ENCODE results near the gene PCDHGB7. TPM values are rescaled to one million over a fixed set of nuclear protein-coding genes. Genes with fewer than 3 reads are reported as not detected.

The PCDHGB7 gene
- total and polyA plus RNA-seq, 2 donors (not counting 1 experiment from before 2014, with no cell fraction given) = 0.12 to 2.2 TPM

DNA sequence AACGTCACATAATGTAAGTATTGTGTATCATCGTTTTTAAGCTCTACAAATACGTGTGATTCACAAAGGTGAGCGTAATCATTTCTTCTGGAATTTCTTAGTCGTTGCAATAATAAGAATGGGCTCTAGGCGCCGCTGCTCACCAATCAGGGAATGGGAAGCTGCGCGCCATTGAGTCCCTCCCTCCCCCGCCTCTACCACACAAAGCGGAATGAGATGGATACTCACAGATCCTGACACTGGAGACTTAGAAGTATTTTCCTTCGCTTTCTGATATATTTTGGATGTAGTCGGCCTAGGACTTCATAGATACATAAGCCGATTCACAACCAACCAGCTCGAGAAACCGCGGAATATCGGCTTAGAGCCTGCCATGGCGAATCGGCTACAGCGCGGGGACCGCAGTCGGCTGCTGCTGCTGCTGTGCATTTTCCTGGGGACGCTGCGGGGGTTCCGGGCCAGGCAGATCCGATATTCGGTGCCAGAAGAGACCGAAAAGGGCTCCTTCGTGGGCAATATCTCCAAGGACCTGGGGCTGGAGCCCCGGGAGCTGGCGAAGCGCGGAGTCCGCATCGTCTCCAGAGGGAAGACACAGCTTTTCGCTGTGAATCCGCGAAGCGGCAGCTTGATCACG is 3.5 kb downstream of the PCDHGB7 start, which contains the start of gene PCDHGA11:
Gene PCDHGA11 (plus strand): TSS at position 197 of the 634 bp plus-strand sequence. CDS start 177 bp downstream, at position 374.
- Histone ChIP-seq H3K4me3 (ENCODE audit: control extremely low read depth in 1 of 5, extremely low read depth in 1 of 5, insufficient read depth in 1 of 5, low read depth in 2 of 5, low read length in 4 of 5) (peak within 1 kb of the TSS; percentile 24 to 53 (median 52)), H3K9me3 (ENCODE audit: control extremely low read depth in 1 of 3, control insufficient read depth in 2 of 3, insufficient read depth in 1 of 3, low read length in 2 of 3) (peaks cover 2 to 56% (median 52%) of the 10 kb centered on the region in 3 donors), H4K20me1 (ENCODE audit: control insufficient read depth, insufficient read depth, low read length, poor library complexity, severe bottlenecking) (no peaks in the 10 kb centered on the region), H3K36me3 (replicated peaks in 1 of 2; ENCODE audit: control extremely low read depth in 1 of 2, control insufficient read depth in 1 of 2, extremely low read depth in 1 of 2, insufficient read depth in 2 of 2, low read length in 1 of 2) (no peaks in the 10 kb centered on the region), H3K27me3 (replicated peaks in 1 of 4; ENCODE audit: control extremely low read depth in 1 of 4, control insufficient read depth in 3 of 4, insufficient read depth in 4 of 4, low read length in 3 of 4) (peaks cover 2 to 71% (median 58%) of the 10 kb centered on the region in 4 experiments), H3K79me2 (ENCODE audit: control insufficient read depth, insufficient read depth, low read length) (no peaks in the 10 kb centered on the region), H3K4me2 (replicated peaks; ENCODE audit: low read depth, low read length, poor library complexity, severe bottlenecking) (peak within 1 kb of the TSS; percentile 47), H3K27ac (ENCODE audit: low read length in 2 of 2) (no peak within 1 kb of the TSS), H3K4me1 (ENCODE audit: control insufficient read depth in 2 of 2, insufficient read depth in 2 of 2, low read length in 2 of 2) (peaks cover 10 to 12% of the 10 kb centered on the region in 2 donors), H2AFZ (ENCODE audit: insufficient read depth, low read depth, low read length, poor library complexity, severe bottlenecking) (peak within 1 kb of the TSS; percentile 17), H3K9ac (ENCODE audit: low read length) (peak within 1 kb of the TSS; percentile 35)
- no peak for TF ChIP-seq EZH2 (IDR thresholded peaks at IDR 0.05; ENCODE audit: borderline replicate concordance, insufficient read depth, low read depth, low read length, poor library complexity, severe bottlenecking)
- TF ChIP-seq CTCF (IDR thresholded peaks at IDR 0.05) = peak; percentile 72
- peaks cover 7% of the 10 kb centered on the region for H3K9me3 Mint-ChIP-seq (ENCODE audit: insufficient read depth)
- H3K4me1 Mint-ChIP-seq = peaks cover 15% of the 10 kb centered on the region
- CTCF ChIA-PET = interaction anchor here (0.6 to 3.4 kb wide), 24 partner anchors 8 to 306 kb away, joined by 3 to 32 read pairs (median 5); partner anchors contain the start of genes PCDHB8, PCDHGA10, PCDHGA12 and PCDHGB3
- DNase-seq = peak; percentile 68
- intact Hi-C loops (cut with micrococcal nuclease) = no loop called here
- H3K27ac Mint-ChIP-seq = peak within 1 kb of the TSS; percentile 48
- 8% methylated on average over 29 of the region's 42 CpGs for WGBS (ENCODE audit: insufficient coverage)
- ATAC-seq (ENCODE audit: low read depth) = peak; percentile 68
- POLR2A ChIA-PET = interaction anchor here (0.6 kb wide), 1 partner anchor 82 kb away, joined by 4 read pairs; no protein-coding TSS in a partner anchor
- peaks cover 57% of the 10 kb centered on the region for H3K27me3 Mint-ChIP-seq
- peak within 1 kb of the TSS; percentile 87 for H3K4me3 Mint-ChIP-seq

GRCh38 chr5:141421489-141421855 is 4.0 kb downstream of the PCDHGB7 start:
- peaks cover 56% of the 10 kb centered on the region for H3K27me3 Mint-ChIP-seq
- ChIA-PET CTCF (interaction anchor here (0.6 to 3.4 kb wide), 20 partner anchors 9 to 305 kb away, joined by 3 to 32 read pairs (median 5); partner anchors contain the start of genes PCDHB8, PCDHGA10, PCDHGA12 and PCDHGB3), POLR2A (no interaction called here)
- H3K4me3 ChIP-seq (ENCODE audit: control extremely low read depth in 1 of 5, extremely low read depth in 1 of 5, insufficient read depth in 1 of 5, low read depth in 2 of 5, low read length in 4 of 5) = peak overlapping the region in 4 of 5 experiments; percentile 24 to 53 (median 39)
- intact Hi-C loops (cut with micrococcal nuclease) = no loop called here
- TF ChIP-seq CTCF (IDR thresholded peaks at IDR 0.05) (no peak), EZH2 (IDR thresholded peaks at IDR 0.05; ENCODE audit: borderline replicate concordance, insufficient read depth, low read depth, low read length, poor library complexity, severe bottlenecking) (no peak)
- H3K4me1 ChIP-seq (ENCODE audit: control insufficient read depth in 2 of 2, insufficient read depth in 2 of 2, low read length in 2 of 2) = peaks cover 10 to 12% of the 10 kb centered on the region in 2 donors
- H2AFZ ChIP-seq (ENCODE audit: insufficient read depth, low read depth, low read length, poor library complexity, severe bottlenecking) = no peak overlapping the region
- H3K36me3 ChIP-seq (replicated peaks in 1 of 2; ENCODE audit: control extremely low read depth in 1 of 2, control insufficient read depth in 1 of 2, extremely low read depth in 1 of 2, insufficient read depth in 2 of 2, low read length in 1 of 2) = no peaks in the 10 kb centered on the region
- no peak overlapping the region for H3K27ac ChIP-seq (ENCODE audit: low read length in 2 of 2)
- WGBS (ENCODE audit: insufficient coverage) = 18% methylated on average over 11 of the region's 13 CpGs
- H3K4me2 ChIP-seq (replicated peaks; ENCODE audit: low read depth, low read length, poor library complexity, severe bottlenecking) = peak overlapping the region; percentile 47
- DNase-seq (no peak), ATAC-seq (ENCODE audit: low read depth) (no peak)
- H3K9ac ChIP-seq (ENCODE audit: low read length) = peak overlapping the region; percentile 35
- no peak overlapping the region for H3K27ac Mint-ChIP-seq
- H3K4me1 Mint-ChIP-seq = peaks cover 15% of the 10 kb centered on the region
- peaks cover 7% of the 10 kb centered on the region for H3K9me3 Mint-ChIP-seq (ENCODE audit: insufficient read depth)
- peaks cover 2 to 73% (median 59%) of the 10 kb centered on the region in 4 experiments for H3K27me3 ChIP-seq (replicated peaks in 1 of 4; ENCODE audit: control extremely low read depth in 1 of 4, control insufficient read depth in 3 of 4, insufficient read depth in 4 of 4, low read length in 3 of 4)
- H3K9me3 ChIP-seq (ENCODE audit: control extremely low read depth in 1 of 3, control insufficient read depth in 2 of 3, insufficient read depth in 1 of 3, low read length in 2 of 3) = peaks cover 2 to 60% (median 52%) of the 10 kb centered on the region in 3 donors
- no peaks in the 10 kb centered on the region for H3K79me2 ChIP-seq (ENCODE audit: control insufficient read depth, insufficient read depth, low read length)
- no peaks in the 10 kb centered on the region for H4K20me1 ChIP-seq (ENCODE audit: control insufficient read depth, insufficient read depth, low read length, poor library complexity, severe bottlenecking)
- peak overlapping the region; percentile 87 for H3K4me3 Mint-ChIP-seq

All from B cell (primary cell).